GM12864 (cell line): Measurements from ENCODE around the gene KRT37.
"Not testable (repeated sequence)": the region's sequence is repeated elsewhere in the genome, so short reads cannot be mapped to it uniquely, and the experiment has no call there.

Experiments
- DNase-seq: peaks from one replicate; pipeline ENCODE4 v3.0.0-alpha.2; 2011; ENCODE audit warnings: low read depth
- H3K4me3 ChIP-seq: 2 replicates; pipeline ENCODE4 v1.5.1; 2011; ENCODE audit warnings: mild to moderate bottlenecking, low read depth, low read length, control low read depth
- CTCF ChIP-seq: IDR thresholded peaks from 2 replicates; pipeline ENCODE4 v1.5.1; 2011; ENCODE audit warnings: low read depth, mild to moderate bottlenecking, moderate library complexity, low read length, control low read depth, inconsistent platforms; ENCODE audit errors: missing control alignments

The KRT37 gene

GRCh38 chr17:41396996-41397660, 27.3 kb downstream of the KRT37 start, which contains the start of gene KRT31:
Gene KRT31 (minus strand): TSS chr17:41397608. CDS start chr17:41397539, 69 bp downstream.
- DNase-seq: no peak
- no peak within 1 kb of the TSS for H3K4me3 ChIP-seq
- TF ChIP-seq CTCF: no peak

GRCh38 chr17:41396340-41396739, 28.0 kb downstream of the KRT37 start:
- no peak overlapping the region for H3K4me3 ChIP-seq
- DNase-seq: no peak
- no peak for TF ChIP-seq CTCF

GRCh38 chr17:41395611-41396010, 28.8 kb downstream of the KRT37 start:
- TF ChIP-seq CTCF: no peak
- H3K4me3 ChIP-seq: no peak overlapping the region
- no peak for DNase-seq

- DNase-seq, H3K4me3 ChIP-seq: not testable (repeated sequence)
Observed at GRCh38 chr17:41395044-41395443, 29.3 kb downstream of the KRT37 start.

GRCh38 chr17:41394254-41394996, 30.0 kb downstream of the KRT37 start:
- no peak for TF ChIP-seq CTCF
- H3K4me3 ChIP-seq: no peak overlapping the region
- DNase-seq: no peak

- no peak for TF ChIP-seq CTCF
- no peak for DNase-seq
Observed at GRCh38 chr17:41393826-41394225, 30.6 kb downstream of the KRT37 start.

GRCh38 chr17:41393294-41393693, 31.1 kb downstream of the KRT37 start:
- no peak for TF ChIP-seq CTCF
- DNase-seq: no peak

More at GRCh38 chr17:41393826-41394225, 30.6 kb downstream of the KRT37 start:
- H3K4me3 ChIP-seq: no peak overlapping the region

More at GRCh38 chr17:41393294-41393693, 31.1 kb downstream of the KRT37 start:
- H3K4me3 ChIP-seq: no peak overlapping the region
